ENCODE measurements around the gene KIFC3. TPM values are rescaled to one million over a fixed set of nuclear protein-coding genes. Genes with fewer than 3 reads are reported as not detected.
A peak's percentile ranks its signal among the peaks of the same experiment; 100 is the strongest.

Gene KIFC3
- total and polyA plus RNA-seq, 2 of the 13 experiments (the other 11 are each of a cell fraction or from before 2014, with no cell fraction given), result 42.1 to 45.3 TPM

DNA sequence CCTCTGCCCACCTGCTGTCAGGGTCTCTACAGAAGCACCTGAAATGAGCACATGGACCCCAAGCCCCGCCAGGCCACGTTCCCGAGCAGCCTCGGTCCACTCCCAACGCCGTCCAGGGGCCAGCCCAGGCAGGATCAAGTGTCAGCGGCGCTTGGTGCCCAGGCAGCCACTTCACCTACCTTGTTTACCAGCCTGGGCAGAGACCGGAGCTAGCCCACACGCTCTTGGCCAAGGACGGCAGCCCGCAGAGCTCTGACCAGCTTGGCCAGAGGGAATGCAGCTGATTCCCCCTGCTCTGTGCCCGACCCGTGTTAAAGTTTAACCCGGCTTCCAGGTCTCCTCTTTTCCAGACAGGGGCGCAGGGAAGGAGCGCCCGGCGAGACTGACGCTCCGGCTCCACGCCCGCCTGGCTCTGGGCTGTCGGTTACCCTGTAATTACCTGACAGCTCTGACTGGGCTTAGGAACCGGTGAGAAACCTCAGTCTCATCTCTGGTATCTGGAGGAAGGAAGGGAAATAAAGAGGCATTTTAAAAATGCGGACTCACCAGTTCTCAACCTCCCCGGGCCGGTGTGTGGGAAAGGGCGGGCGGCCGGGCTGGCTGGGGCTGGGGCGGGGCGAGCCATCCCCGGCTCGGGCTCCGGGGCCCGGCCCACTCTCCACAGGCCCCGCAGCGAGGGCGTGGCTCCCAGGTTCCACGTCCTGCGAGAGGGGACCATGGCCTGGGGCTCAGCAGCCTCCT lies 4.6 kb downstream of the KIFC3 start (continued):
- TF ChIP-seq, protein P1, sequence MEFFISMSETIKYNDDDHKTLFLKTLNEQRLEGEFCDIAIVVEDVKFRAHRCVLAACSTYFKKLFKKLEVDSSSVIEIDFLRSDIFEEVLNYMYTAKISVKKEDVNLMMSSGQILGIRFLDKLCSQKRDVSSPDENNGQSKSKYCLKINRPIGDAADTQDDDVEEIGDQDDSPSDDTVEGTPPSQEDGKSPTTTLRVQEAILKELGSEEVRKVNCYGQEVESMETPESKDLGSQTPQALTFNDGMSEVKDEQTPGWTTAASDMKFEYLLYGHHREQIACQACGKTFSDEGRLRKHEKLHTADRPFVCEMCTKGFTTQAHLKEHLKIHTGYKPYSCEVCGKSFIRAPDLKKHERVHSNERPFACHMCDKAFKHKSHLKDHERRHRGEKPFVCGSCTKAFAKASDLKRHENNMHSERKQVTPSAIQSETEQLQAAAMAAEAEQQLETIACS (CRISPR knock-in tag; IDR thresholded peaks at IDR 0.05), result no peak
- TF ChIP-seq CCDC6 (CRISPR knock-in tag; IDR thresholded peaks at IDR 0.05) (no peak; the same call in 1 of the 2 replicates), ZNF567 (CRISPR knock-in tag; IDR thresholded peaks at IDR 0.05; ENCODE audit: borderline replicate concordance) (no peak), GTF2F1 (IDR thresholded peaks at IDR 0.05; ENCODE audit: low read length) (no peak), ZBTB21 (CRISPR knock-in tag; IDR thresholded peaks at IDR 0.05) (no peak), ZNF879 (CRISPR knock-in tag; IDR thresholded peaks at IDR 0.05) (no peak), ZNF3 (CRISPR knock-in tag; IDR thresholded peaks at IDR 0.05) (no peak), U2AF1 (optimal IDR thresholded peaks at IDR 0.05; ENCODE audit: low read depth, low read length) (no peak), ZNF891 (CRISPR knock-in tag; IDR thresholded peaks at IDR 0.05) (peak; percentile 69), EED (CRISPR knock-in tag; IDR thresholded peaks at IDR 0.05) (no peak; the same call in 1 of the 2 replicates), ZNF530 (CRISPR knock-in tag; IDR thresholded peaks at IDR 0.05; ENCODE audit: low read depth) (no peak), NCOA5 (CRISPR knock-in tag; IDR thresholded peaks at IDR 0.05) (no peak), GMEB1 (CRISPR knock-in tag; IDR thresholded peaks at IDR 0.05; ENCODE audit: borderline replicate concordance) (peak; percentile 51; the same call in 1 of the 2 replicates), ZNF274 (CRISPR knock-in tag; IDR thresholded peaks at IDR 0.05) (no peak; the same call in none of the 2 replicates), AKAP8 (CRISPR knock-in tag; IDR thresholded peaks at IDR 0.05) (no peak), MYNN (CRISPR knock-in tag; IDR thresholded peaks at IDR 0.05; ENCODE audit: low read depth) (no peak; the same call in 1 of the 2 replicates), SSRP1 (CRISPR knock-in tag; IDR thresholded peaks at IDR 0.05) (no peak), ZSCAN9 (CRISPR knock-in tag; IDR thresholded peaks at IDR 0.05; ENCODE audit: borderline replicate concordance) (no peak; the same call in 1 of the 2 replicates), SALL1 (CRISPR knock-in tag; IDR thresholded peaks at IDR 0.05) (peak; percentile 76), ZMYM4 (CRISPR knock-in tag; IDR thresholded peaks at IDR 0.05) (peak; percentile 68), KLF13 (CRISPR knock-in tag; IDR thresholded peaks at IDR 0.05) (no peak), SPEN (CRISPR knock-in tag; IDR thresholded peaks at IDR 0.05; ENCODE audit: low read depth) (peak; percentile 76; the same call in 1 of the 2 replicates), ZBTB7A (CRISPR knock-in tag; IDR thresholded peaks at IDR 0.05) (peak; percentile 40; the same call in 1 of the 2 replicates), ZNF383 (CRISPR knock-in tag; IDR thresholded peaks at IDR 0.05; ENCODE audit: borderline replicate concordance) (no peak)
- TF ChIP-seq, protein P2, sequence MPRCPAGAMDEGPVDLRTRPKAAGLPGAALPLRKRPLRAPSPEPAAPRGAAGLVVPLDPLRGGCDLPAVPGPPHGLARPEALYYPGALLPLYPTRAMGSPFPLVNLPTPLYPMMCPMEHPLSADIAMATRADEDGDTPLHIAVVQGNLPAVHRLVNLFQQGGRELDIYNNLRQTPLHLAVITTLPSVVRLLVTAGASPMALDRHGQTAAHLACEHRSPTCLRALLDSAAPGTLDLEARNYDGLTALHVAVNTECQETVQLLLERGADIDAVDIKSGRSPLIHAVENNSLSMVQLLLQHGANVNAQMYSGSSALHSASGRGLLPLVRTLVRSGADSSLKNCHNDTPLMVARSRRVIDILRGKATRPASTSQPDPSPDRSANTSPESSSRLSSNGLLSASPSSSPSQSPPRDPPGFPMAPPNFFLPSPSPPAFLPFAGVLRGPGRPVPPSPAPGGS (CRISPR knock-in tag; IDR thresholded peaks at IDR 0.05), result 0 out of 2 replicates have a peak, but pooled peaks have one; percentile 50
- TF ChIP-seq, protein P3, sequence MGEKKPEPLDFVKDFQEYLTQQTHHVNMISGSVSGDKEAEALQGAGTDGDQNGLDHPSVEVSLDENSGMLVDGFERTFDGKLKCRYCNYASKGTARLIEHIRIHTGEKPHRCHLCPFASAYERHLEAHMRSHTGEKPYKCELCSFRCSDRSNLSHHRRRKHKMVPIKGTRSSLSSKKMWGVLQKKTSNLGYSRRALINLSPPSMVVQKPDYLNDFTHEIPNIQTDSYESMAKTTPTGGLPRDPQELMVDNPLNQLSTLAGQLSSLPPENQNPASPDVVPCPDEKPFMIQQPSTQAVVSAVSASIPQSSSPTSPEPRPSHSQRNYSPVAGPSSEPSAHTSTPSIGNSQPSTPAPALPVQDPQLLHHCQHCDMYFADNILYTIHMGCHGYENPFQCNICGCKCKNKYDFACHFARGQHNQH (CRISPR knock-in tag; IDR thresholded peaks at IDR 0.05), result peak; percentile 87

Measured in HepG2 (cell line).